Neural cell (in vitro differentiated cells): ENCODE data around the gene SERPINA1. TPM values are rescaled to one million over a fixed set of nuclear protein-coding genes. Genes with fewer than 3 reads are reported as not detected.

Experiments
- H2AFZ ChIP-seq: fragments of 200-600, 300-800 bp; sonication (generic), shearing (Covaris generic); 2 replicates; pipeline ENCODE4 v1.6.0; 2014; ENCODE audit warnings: low read depth, mild to moderate bottlenecking, antibody characterized with exemption, low read length, moderate library complexity
- H3F3A ChIP-seq: fragments of 200-600 bp; shearing (Covaris generic); 2 replicates; pipeline ENCODE4 v1.6.1; 2016; ENCODE audit warnings: mild to moderate bottlenecking, moderate library complexity, mixed read lengths, antibody characterized with exemption, low read length; ENCODE audit not compliant: insufficient read depth, poor library complexity, severe bottlenecking
- H3K27ac ChIP-seq: fragments of 200-600, 300-800 bp; sonication (generic), shearing (Covaris generic); 2 replicates; pipeline ENCODE4 v1.5.1; 2014; ENCODE audit warnings: mild to moderate bottlenecking, low read length, moderate library complexity
- H3K27me3 ChIP-seq: fragments of 300-800, 200-600 bp; sonication (generic), shearing (Covaris generic); 2 replicates; pipeline ENCODE4 v1.6.0; 2014; ENCODE audit warnings: mild to moderate bottlenecking, low read depth, low read length, moderate library complexity; ENCODE audit not compliant: insufficient read depth
- H3K36me3 ChIP-seq: fragments of 300-800, 200-600 bp; sonication (generic), shearing (Covaris generic); 2 replicates; pipeline ENCODE4 v1.5.1; 2014; ENCODE audit warnings: mild to moderate bottlenecking, antibody characterized with exemption, low read length, moderate library complexity; ENCODE audit not compliant: insufficient read depth
- H3K4me2 ChIP-seq: fragments of 300-800, 200-600 bp; sonication (generic), shearing (Covaris generic); 2 replicates; pipeline ENCODE4 v1.6.0; 2014; ENCODE audit warnings: mild to moderate bottlenecking, low read length
- H3K4me3 ChIP-seq: fragments of 300-800, 200-600 bp; sonication (generic), shearing (Covaris generic); 2 replicates; pipeline ENCODE4 v1.5.1; 2014; ENCODE audit warnings: mild to moderate bottlenecking, low read length, moderate library complexity
- H3K79me2 ChIP-seq: fragments of 200-600 bp; shearing (Covaris generic); replicated peaks from 2 replicates; pipeline ENCODE4 v1.6.0; 2014; ENCODE audit warnings: mild to moderate bottlenecking, low read length, moderate library complexity; ENCODE audit not compliant: insufficient read depth
- H3K9ac ChIP-seq: fragments of 300-800, 200-600 bp; sonication (generic), shearing (Covaris generic); 2 replicates; pipeline ENCODE4 v1.6.1; 2016; ENCODE audit warnings: mild to moderate bottlenecking, low read length, mixed read lengths
- H3K9me2 ChIP-seq: fragments of 200-600 bp; shearing (Covaris generic); 2 replicates; pipeline ENCODE4 v1.6.1; 2016; ENCODE audit warnings: mild to moderate bottlenecking, low read length, mixed read lengths; ENCODE audit not compliant: insufficient read depth
- H3K9me3 ChIP-seq: fragments of 200-600, 300-800 bp; sonication (generic), shearing (Covaris generic); 2 replicates; pipeline ENCODE4 v1.6.1; 2016; ENCODE audit warnings: mild to moderate bottlenecking, mixed run types, low read length, moderate library complexity, mixed read lengths
- H4K20me1 ChIP-seq: fragments of 200-600 bp; shearing (Covaris generic); 2 replicates; pipeline ENCODE4 v1.6.1; 2016; ENCODE audit warnings: mild to moderate bottlenecking, mixed run types; ENCODE audit not compliant: insufficient read depth
- CTCF ChIP-seq: fragments of 450-650 bp; IDR thresholded peaks from 2 replicates; pipeline ENCODE4 v1.5.1; 2014; ENCODE audit warnings: antibody characterized with exemption, mild to moderate bottlenecking, moderate library complexity; ENCODE audit not compliant: poor library complexity, severe bottlenecking
- EP300 ChIP-seq: fragments of 450-650 bp; conservative IDR thresholded peaks from 2 replicates; pipeline ENCODE4 v1.6.1; 2014; ENCODE audit warnings: antibody characterized with exemption, mild to moderate bottlenecking, moderate library complexity; ENCODE audit not compliant: poor library complexity, severe bottlenecking
- EZH2 ChIP-seq: fragments of 200-600, 300-800 bp; shearing (Covaris generic), sonication (generic); IDR thresholded peaks from 2 replicates; pipeline ENCODE4 v1.6.1; 2014; ENCODE audit warnings: antibody characterized with exemption, low read length, borderline replicate concordance, mild to moderate bottlenecking; ENCODE audit not compliant: insufficient read depth, poor library complexity, severe bottlenecking
- MXI1 ChIP-seq: fragments of 450-650 bp; conservative IDR thresholded peaks from 2 replicates; pipeline ENCODE4 v1.6.1; 2014; ENCODE audit warnings: antibody characterized with exemption, mild to moderate bottlenecking; ENCODE audit not compliant: poor library complexity, severe bottlenecking
- POLR2AphosphoS5 ChIP-seq: IDR thresholded peaks from 2 replicates; pipeline ENCODE4 v1.6.1; 2012
- RAD21 ChIP-seq: fragments of 450-650 bp; conservative IDR thresholded peaks from 2 replicates; pipeline ENCODE4 v1.6.1; 2014; ENCODE audit warnings: antibody characterized with exemption, mild to moderate bottlenecking, moderate library complexity
- SMC3 ChIP-seq: fragments of 450-650 bp; conservative IDR thresholded peaks from 2 replicates; pipeline ENCODE4 v1.6.1; 2014; ENCODE audit warnings: antibody characterized with exemption, mild to moderate bottlenecking, moderate library complexity; ENCODE audit not compliant: poor library complexity
- TAF1 ChIP-seq: IDR thresholded peaks from 2 replicates; pipeline ENCODE4 v1.6.1; 2012; ENCODE audit warnings: low read depth
- polyA plus RNA-seq: library from polyadenylated mRNA; depleted of rRNA; stranded (reverse); fragments of >200 nt; gene quantifications from 2 replicates; pipeline ENCODE4 v1.2.3, GENCODE V29; 2014
- TF ChIP-seq, protein P1 (sequence below): IDR thresholded peaks from 2 replicates; pipeline ENCODE4 v1.6.1; 2012; ENCODE audit warnings: borderline replicate concordance

SERPINA1 gene
- polyA plus RNA-seq, 1 donor from 2014 or later = not detected

GRCh38 chr14:94375552-94376107 lies 12.8 kb downstream of the SERPINA1 start:
- no peaks in the 10 kb centered on the region for H3K79me2 ChIP-seq
- no peak overlapping the region for H2AFZ ChIP-seq
- H3K27ac ChIP-seq = no peak overlapping the region
- TF ChIP-seq EP300 (no peak), TAF1 (no peak), EZH2 (no peak), MXI1 (no peak), SMC3 (no peak), POLR2AphosphoS5 (no peak), RAD21 (no peak), CTCF (no peak)
- TF ChIP-seq, protein P1, sequence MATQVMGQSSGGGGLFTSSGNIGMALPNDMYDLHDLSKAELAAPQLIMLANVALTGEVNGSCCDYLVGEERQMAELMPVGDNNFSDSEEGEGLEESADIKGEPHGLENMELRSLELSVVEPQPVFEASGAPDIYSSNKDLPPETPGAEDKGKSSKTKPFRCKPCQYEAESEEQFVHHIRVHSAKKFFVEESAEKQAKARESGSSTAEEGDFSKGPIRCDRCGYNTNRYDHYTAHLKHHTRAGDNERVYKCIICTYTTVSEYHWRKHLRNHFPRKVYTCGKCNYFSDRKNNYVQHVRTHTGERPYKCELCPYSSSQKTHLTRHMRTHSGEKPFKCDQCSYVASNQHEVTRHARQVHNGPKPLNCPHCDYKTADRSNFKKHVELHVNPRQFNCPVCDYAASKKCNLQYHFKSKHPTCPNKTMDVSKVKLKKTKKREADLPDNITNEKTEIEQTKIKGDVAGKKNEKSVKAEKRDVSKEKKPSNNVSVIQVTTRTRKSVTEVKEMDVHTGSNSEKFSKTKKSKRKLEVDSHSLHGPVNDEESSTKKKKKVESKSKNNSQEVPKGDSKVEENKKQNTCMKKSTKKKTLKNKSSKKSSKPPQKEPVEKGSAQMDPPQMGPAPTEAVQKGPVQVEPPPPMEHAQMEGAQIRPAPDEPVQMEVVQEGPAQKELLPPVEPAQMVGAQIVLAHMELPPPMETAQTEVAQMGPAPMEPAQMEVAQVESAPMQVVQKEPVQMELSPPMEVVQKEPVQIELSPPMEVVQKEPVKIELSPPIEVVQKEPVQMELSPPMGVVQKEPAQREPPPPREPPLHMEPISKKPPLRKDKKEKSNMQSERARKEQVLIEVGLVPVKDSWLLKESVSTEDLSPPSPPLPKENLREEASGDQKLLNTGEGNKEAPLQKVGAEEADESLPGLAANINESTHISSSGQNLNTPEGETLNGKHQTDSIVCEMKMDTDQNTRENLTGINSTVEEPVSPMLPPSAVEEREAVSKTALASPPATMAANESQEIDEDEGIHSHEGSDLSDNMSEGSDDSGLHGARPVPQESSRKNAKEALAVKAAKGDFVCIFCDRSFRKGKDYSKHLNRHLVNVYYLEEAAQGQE = no peak
- no peaks in the 10 kb centered on the region for H3K9me2 ChIP-seq
- no peaks in the 10 kb centered on the region for H3K9me3 ChIP-seq
- no peaks in the 10 kb centered on the region for H3K27me3 ChIP-seq
- H3K4me2 ChIP-seq = no peak overlapping the region
- H3K36me3 ChIP-seq = no peaks in the 10 kb centered on the region
- no peak overlapping the region for H3K4me3 ChIP-seq
- H3F3A ChIP-seq = no peaks in the 10 kb centered on the region
- no peak overlapping the region for H3K9ac ChIP-seq
- H4K20me1 ChIP-seq = no peaks in the 10 kb centered on the region

DNA sequence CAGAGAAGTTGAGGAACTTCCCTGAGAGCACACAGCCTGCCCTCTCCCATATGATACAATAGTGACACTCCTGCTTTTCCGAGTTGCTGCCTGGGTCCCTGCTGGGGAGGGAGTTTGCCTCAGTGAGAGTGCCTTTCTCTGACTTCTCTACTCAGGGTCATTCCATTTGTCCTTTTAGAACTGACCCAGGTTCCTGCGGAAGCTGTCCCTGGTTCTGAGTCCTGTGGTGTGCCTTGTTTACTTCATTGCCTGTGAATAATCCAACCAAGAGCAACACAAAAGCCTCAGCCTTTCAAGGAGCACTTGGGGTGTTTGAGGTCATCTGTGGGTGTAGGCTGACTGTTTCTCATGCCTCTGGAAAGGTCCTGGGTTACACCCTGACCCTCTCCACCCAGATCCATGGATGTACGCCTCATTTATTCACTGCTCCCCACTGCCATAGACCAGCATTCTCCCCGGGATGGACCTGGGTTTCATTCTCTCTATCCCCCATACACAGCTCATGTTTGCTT lies 13.6 kb downstream of the SERPINA1 start:
- no peaks in the 10 kb centered on the region for H3K36me3 ChIP-seq
- no peak overlapping the region for H2AFZ ChIP-seq
- no peaks in the 10 kb centered on the region for H3K9me2 ChIP-seq
- no peaks in the 10 kb centered on the region for H4K20me1 ChIP-seq
- no peaks in the 10 kb centered on the region for H3K9me3 ChIP-seq
- TF ChIP-seq EP300 = no peak
- TF ChIP-seq POLR2AphosphoS5 = no peak
- TF ChIP-seq EZH2 = no peak
- no peak for TF ChIP-seq MXI1
- no peak for TF ChIP-seq CTCF
- no peak for TF ChIP-seq RAD21
- TF ChIP-seq TAF1 = no peak
- TF ChIP-seq, protein P1 = no peak
- TF ChIP-seq SMC3 = no peak
- no peak overlapping the region for H3K4me2 ChIP-seq
- H3K9ac ChIP-seq = no peak overlapping the region
- no peaks in the 10 kb centered on the region for H3K27me3 ChIP-seq
- no peak overlapping the region for H3K27ac ChIP-seq
- no peaks in the 10 kb centered on the region for H3F3A ChIP-seq
- no peaks in the 10 kb centered on the region for H3K79me2 ChIP-seq
- H3K4me3 ChIP-seq = no peak overlapping the region
